HAP-1 (cell line): Measurements from ENCODE around the gene RRP1.

Source experiments
- DNase-seq, 2 experiments: peaks; one replicate each; pipeline ENCODE4 v3.0.0-alpha.2; 2016 to 2020; ENCODE audit warnings: low spot score in 2 of 2
- H3K27me3 ChIP-seq: fragments of 250-450 bp; sonication (Bioruptor Pico); 2 replicates; pipeline ENCODE4 v1.5.1; 2020; ENCODE audit warnings: low read depth, mild to moderate bottlenecking, moderate library complexity
- H3K36me3 ChIP-seq: fragments of 250-450 bp; sonication (Bioruptor Pico); replicated peaks from 2 replicates; pipeline ENCODE4 v1.5.1; 2020; ENCODE audit warnings: mild to moderate bottlenecking
- H3K4me1 ChIP-seq: fragments of 250-450 bp; sonication (Bioruptor Pico); 2 replicates; pipeline ENCODE4 v1.5.1; 2020; ENCODE audit warnings: mild to moderate bottlenecking
- H3K4me3 ChIP-seq: fragments of 250-450 bp; sonication (Bioruptor Pico); 2 replicates; pipeline ENCODE4 v1.5.1; 2020; ENCODE audit warnings: mild to moderate bottlenecking, moderate library complexity
- H3K9me3 ChIP-seq: fragments of 250-450 bp; sonication (Bioruptor Pico); 2 replicates; pipeline ENCODE4 v1.5.1; 2020; ENCODE audit warnings: mild to moderate bottlenecking, moderate library complexity
- in situ Hi-C: fragments of 300-500 bp; cut with MboI; formaldehyde crosslinking; loops from 3 replicates; pipeline ENCODE4 v1.14.3; 2020; ENCODE audit warnings: low sequenced_read_pairs, inconsistent platforms, mixed read lengths

RRP1 gene

DNA sequence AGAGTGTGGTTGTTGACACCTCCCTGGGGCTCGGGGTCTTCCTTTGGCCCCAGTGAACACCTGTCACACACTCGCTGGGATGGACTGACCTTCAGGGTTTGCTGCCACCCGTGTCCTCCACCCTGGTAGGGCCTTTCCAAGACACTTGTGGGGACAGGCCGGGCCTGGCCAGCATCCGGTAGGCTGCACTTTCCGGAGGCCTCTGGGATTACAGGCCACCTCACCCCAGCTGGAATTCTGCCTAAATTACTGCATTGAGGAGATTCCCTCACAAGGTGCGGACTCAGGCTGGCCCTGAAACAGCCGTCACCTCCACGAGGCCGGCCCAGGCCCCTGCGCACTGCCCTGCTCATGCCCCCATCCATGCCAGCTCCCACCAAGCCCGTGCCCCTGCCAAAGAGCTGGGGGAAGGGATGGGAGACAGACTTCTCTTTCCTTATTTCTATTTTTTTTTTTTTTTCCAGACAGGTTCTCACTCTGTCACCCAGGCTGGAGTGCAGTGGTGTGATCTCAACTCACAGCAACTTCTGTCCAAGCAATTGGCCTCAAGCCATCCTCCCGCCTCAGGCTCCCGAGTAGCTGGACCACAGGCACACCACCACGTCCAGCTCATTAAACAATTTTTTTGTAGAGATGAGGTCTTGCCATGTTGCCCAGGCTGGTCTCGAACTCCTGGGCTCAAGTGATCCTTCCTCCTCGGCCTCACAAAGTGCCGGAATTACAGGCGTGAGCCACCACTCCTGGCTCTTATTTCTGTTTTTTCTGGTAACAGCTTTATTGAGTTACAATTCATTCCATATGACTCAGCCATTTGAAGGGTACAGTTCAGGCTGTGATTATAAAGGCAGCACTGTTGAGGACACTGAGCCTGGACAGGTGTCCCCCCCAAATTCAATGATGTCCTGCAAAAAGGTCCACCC, 24.5 kb upstream of the RRP1 start:
- H3K36me3 ChIP-seq: peaks cover 7% of the 10 kb centered on the region; the same call in 1 of the 2 replicates
- no peaks in the 10 kb centered on the region for H3K27me3 ChIP-seq
- in situ Hi-C loops: no loop called here
- no peaks in the 10 kb centered on the region for H3K9me3 ChIP-seq
- no peak for DNase-seq
- no peak overlapping the region for H3K4me3 ChIP-seq
- peaks cover 4% of the 10 kb centered on the region; the same call in 1 of the 2 replicates for H3K4me1 ChIP-seq

DNA sequence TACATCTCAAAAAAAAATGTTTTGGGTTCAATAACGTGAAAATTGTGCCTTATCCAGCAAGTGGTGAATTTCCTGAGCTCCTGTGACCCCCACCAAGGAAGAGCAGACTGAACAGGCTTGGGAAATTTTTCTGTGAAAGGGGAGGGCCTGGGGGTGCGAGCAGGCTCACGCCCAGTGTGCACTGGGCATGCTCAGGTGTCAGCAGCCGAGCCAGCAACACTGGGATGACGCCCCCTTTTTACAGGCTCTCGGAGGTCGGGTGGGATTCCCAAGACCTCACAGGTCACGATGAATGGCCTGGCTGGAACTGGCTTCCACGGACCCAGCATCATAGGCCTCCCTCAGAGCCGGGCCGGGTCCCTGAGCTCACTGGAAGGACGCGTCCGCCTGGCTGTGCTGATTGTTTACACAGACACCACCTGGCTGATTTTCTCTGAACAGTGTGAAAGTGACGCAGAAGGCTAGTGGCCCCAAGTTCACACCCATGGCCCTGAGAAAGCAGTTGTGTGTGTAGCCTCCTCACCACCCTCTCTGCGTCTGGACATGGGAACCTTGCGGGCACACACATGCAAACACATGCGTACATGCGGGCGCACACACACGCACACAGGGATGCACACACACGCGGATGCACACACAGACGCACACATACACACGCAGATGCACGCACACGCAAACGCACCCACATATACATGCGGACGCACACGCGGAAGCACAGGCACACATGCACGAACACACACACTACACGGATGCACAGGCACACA, 22.5 kb upstream of the RRP1 start:
- Histone ChIP-seq H3K9me3 (no peaks in the 10 kb centered on the region), H3K36me3 (peaks cover 5% of the 10 kb centered on the region; the same call in 1 of the 2 replicates), H3K27me3 (no peaks in the 10 kb centered on the region), H3K4me3 (no peak overlapping the region), H3K4me1 (peaks cover 4% of the 10 kb centered on the region; the same call in 1 of the 2 replicates)
- DNase-seq: no peak
- in situ Hi-C loops: no loop called here

DNA sequence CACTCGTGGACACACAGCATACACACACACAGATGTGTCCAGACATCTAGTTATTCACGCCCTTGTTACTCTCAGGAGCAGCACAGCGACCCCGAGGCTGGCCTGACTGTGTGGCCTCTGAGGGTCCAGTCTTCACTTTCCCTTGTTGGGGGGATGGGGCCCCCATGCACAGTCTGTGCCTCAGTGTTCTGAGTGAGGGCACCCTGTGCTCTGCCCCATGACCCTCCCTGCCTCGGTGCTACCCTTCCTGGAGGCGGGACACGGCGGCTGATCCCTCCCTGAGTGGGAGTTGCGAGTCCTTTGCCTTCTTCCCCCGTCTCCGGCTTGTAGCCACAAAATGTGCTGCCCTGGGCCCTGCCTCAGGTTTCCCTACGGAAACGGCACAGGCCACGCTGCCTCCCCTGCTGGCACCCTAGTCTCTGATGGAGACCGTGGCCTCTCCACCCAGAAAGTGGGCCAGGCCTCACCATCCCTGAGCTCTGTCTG, 21.8 kb upstream of the RRP1 start:
- no peak for DNase-seq
- Histone ChIP-seq H3K4me3 (no peak overlapping the region), H3K4me1 (peaks cover 4% of the 10 kb centered on the region; the same call in 1 of the 2 replicates), H3K36me3 (peaks cover 4% of the 10 kb centered on the region; the same call in 1 of the 2 replicates), H3K27me3 (no peaks in the 10 kb centered on the region), H3K9me3 (no peaks in the 10 kb centered on the region)
- in situ Hi-C loops: no loop called here

DNA sequence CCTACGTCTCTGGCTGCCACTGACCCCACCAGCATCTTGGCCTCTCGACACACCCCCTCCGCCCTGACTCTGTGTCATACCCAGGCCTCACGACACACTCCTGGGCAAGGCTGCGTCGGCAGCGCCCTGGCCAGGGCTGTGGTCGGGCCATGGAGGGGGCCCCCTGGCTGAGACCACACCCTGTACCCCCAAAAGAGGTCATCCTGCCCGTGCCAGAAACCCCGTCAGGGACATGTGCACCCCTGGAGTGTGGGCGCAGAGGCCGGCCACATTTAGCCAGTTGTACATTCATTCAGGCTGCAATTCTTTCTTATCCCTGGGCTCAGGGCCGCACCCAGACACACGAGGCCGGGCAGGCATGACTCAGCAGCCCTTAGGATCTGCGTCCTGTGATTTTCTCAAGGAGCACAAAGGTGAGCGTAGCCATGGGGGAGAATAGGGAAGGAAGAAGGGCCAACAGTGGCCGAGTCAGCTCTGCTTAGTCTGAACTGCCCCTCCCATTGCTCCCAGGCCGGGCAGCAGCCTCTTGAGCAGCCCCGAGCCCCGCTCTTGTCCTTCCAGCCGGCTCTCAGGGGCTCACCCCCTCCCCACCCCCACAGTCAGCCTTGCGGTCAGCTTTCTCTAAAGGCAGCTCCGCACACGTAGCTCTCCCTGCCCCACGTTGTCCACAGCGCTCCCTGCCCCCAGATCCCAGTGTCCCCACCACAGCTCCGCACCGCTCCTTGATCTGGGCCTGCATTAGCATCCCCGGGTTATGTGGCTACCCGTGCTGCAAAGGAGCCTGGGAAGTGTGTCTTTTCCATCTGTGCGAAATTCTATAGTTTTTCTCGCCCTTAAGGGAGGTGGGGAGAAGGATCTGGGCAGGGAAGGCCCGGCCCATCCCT, 21.2 kb upstream of the RRP1 start:
- peak in 1 of 2 experiments; percentile 53 for DNase-seq
- peaks cover 4% of the 10 kb centered on the region; the same call in 1 of the 2 replicates for H3K4me1 ChIP-seq
- H3K9me3 ChIP-seq: no peaks in the 10 kb centered on the region
- no peaks in the 10 kb centered on the region for H3K27me3 ChIP-seq
- in situ Hi-C loops: no loop called here
- H3K4me3 ChIP-seq: no peak overlapping the region
- H3K36me3 ChIP-seq: peaks cover 5% of the 10 kb centered on the region

DNA sequence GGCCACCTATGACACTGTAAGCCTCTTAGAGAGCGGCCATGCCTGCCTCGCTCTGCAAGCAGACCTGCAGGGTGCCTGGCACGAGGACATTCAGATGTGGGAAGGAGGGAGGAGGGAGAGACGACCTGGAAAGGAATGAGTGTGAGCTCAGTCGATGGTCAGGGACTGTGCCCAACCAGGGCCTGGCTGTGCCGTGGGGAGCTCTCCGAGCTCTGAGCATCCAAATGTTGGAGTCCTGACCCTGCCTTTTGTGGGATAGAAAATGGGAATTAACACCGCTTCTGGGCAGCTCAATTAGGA, 20.6 kb upstream of the RRP1 start:
- DNase-seq: no peak
- no peak overlapping the region for H3K4me3 ChIP-seq
- H3K4me1 ChIP-seq: peaks cover 4% of the 10 kb centered on the region; the same call in 1 of the 2 replicates
- no peaks in the 10 kb centered on the region for H3K9me3 ChIP-seq
- in situ Hi-C loops: no loop called here
- peaks cover 11% of the 10 kb centered on the region for H3K36me3 ChIP-seq
- H3K27me3 ChIP-seq: no peaks in the 10 kb centered on the region

DNA sequence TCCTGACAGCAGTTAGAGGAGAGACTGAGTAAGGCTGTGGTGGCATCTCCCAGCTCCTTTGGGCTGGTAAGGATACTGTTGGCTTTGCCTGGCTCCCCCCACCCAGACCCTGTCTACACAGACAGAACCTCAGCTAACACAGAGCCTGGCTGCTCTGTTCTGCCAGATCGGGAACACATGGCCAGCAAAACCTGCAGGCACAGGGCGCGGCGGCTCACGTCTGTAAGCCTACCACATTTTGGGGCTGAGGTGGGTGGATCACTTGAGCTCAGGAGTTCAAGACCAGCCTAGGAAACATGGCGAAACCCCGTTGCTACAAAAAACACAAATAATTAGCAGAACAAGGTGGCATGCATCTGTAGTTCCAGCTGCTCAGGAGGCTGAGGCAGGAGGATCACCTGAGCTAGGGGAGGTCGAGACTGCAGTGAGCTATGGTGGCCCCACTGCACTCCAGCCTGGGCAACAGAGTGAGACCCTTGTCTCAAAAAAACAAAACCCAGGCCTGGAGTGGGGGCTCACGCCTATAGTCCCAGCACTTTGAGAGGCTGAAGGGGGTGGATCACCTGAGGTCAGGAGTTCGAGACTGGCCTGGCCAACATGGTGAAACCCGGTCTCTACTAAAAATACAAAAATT, 19.9 kb upstream of the RRP1 start:
- H3K4me3 ChIP-seq: no peak overlapping the region
- H3K4me1 ChIP-seq: peaks cover 4% of the 10 kb centered on the region; the same call in 1 of the 2 replicates
- no peak for DNase-seq
- H3K9me3 ChIP-seq: no peaks in the 10 kb centered on the region
- H3K27me3 ChIP-seq: no peaks in the 10 kb centered on the region
- peaks cover 17% of the 10 kb centered on the region for H3K36me3 ChIP-seq
- in situ Hi-C loops: no loop called here

DNA sequence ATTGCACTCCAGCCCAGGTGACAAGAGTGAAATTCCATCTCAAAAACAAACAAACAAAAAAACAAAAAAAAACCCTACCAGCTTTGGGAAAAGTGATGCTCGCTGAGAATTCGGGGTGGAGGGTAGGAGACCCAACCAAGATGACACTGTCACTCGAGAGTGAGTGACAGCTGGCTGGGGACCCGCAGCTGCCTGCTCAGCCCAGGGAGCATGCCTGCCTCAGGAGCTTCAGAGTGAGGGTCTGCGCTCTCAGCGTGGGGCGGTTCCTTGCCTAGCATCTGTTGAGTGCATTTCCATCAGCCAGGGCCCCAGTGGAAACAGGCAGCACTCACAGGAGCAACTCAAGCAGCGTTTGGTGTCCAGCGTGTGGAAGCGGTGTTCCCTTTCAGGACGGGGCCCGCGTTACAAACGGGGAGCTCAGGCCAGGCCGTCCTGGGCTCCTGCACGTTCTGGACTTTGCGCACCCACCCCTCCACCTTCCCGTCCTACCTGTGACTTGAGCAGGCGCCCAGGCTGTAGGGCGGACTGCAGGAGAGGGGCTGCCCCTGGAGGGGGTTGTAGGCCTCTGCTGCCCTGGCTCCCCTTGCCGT, 19.2 kb upstream of the RRP1 start:
- in situ Hi-C loops: loop anchor here (10.0 kb wide), 1 partner anchor 45 kb away; no protein-coding TSS in a partner anchor

DNA sequence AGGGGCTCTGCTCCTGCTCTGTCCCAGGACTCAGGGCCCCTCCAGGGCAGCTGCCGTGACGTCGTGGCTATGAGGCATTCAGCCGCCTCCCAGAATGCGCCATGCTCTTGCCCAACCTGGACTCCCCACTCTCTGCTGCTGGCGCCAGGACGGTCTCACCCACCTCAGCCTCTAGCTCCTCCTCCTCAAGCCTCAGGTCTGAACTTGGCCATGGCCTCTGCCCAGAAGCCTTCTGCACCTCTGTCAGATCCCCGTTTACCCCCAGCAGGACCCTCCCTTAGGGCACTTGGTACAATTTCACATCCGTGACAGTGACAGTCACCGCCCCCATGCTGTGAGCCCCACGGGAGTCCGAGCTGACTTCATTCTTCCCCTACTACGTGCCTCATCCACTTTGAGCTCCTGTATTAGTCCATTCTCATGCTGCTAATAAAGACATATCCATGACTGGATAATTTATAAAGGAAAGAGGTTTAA, 18.1 kb upstream of the RRP1 start:
- in situ Hi-C loops: loop anchor here (10.0 kb wide), 1 partner anchor 46 kb away; no protein-coding TSS in a partner anchor
- no peak overlapping the region for H3K4me3 ChIP-seq
- peaks cover 7% of the 10 kb centered on the region; the same call in 1 of the 2 replicates for H3K4me1 ChIP-seq
- no peaks in the 10 kb centered on the region for H3K27me3 ChIP-seq
- no peaks in the 10 kb centered on the region for H3K9me3 ChIP-seq
- DNase-seq: no peak
- H3K36me3 ChIP-seq: peaks cover 19% of the 10 kb centered on the region

More for the DNA sequence above, 19.2 kb upstream of the RRP1 start:
- Histone ChIP-seq H3K36me3 (peaks cover 19% of the 10 kb centered on the region), H3K4me3 (no peak overlapping the region), H3K9me3 (no peaks in the 10 kb centered on the region), H3K4me1 (peaks cover 4% of the 10 kb centered on the region; the same call in 1 of the 2 replicates), H3K27me3 (no peaks in the 10 kb centered on the region)
- no peak for DNase-seq

DNA sequence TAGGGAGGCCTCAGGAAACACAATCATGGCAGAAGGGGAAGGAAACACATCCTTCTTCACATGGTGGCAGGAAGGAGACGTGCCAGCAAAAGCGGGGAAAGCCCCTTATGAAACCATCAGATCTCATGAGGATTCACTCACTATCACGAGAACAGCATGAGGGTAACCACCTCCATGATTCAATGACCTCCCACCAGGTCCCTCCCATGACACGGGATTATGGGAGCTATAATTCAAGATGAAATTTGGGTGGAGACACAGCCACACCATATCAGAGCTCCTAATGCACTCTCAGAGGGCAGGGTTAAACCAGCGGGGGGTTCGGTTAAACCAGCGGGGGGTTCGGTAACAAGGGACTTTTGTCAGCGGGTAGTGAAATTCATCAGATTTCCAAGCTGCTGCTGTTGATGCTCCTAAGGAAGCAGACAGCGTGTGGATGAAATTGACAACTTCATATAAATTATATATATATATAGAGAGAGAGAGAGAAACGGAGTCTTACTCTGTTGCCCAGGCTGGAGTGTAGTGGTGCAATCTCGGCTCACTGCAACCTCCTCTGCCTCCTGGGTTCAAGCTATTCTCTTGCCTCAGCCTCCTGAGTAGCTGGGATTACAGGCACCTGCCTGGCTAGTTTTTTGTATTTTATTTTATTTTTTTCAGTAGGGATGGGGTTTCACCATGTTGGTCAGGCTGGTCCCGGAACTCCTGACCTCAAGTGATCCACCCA, 17.5 kb upstream of the RRP1 start:
- no peaks in the 10 kb centered on the region for H3K9me3 ChIP-seq
- H3K27me3 ChIP-seq: no peaks in the 10 kb centered on the region
- in situ Hi-C loops: loop anchor here (10.0 kb wide), 1 partner anchor 47 kb away; no protein-coding TSS in a partner anchor
- H3K4me3 ChIP-seq: no peak overlapping the region
- no peak for DNase-seq
- H3K36me3 ChIP-seq: peaks cover 19% of the 10 kb centered on the region
- H3K4me1 ChIP-seq: peaks cover 7% of the 10 kb centered on the region; the same call in 1 of the 2 replicates

DNA sequence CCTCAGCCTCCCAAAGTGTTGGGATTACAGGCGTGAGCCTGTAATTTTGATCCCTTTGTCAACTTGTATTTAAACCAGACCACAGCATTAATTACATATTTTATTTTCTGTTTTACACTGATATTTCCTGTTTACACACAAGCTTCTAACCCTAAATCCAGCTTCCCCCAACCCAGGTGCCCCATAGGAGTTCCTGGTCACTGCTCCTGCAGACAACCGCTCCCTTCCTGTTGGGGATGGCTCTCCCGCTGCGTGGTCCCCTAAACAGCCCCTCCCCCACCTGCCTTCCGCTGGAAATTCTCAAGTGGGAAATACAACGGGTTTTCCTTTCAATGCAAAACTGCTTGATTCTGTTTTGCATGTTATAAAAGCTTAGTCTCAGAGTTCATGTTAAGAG, 17.0 kb upstream of the RRP1 start:
- Histone ChIP-seq H3K27me3 (no peaks in the 10 kb centered on the region), H3K9me3 (no peaks in the 10 kb centered on the region), H3K4me3 (no peak overlapping the region), H3K4me1 (peaks cover 7% of the 10 kb centered on the region; the same call in 1 of the 2 replicates), H3K36me3 (peaks cover 19% of the 10 kb centered on the region)
- in situ Hi-C loops: loop anchor here (10.0 kb wide), 1 partner anchor 48 kb away; no protein-coding TSS in a partner anchor
- DNase-seq: no peak

DNA sequence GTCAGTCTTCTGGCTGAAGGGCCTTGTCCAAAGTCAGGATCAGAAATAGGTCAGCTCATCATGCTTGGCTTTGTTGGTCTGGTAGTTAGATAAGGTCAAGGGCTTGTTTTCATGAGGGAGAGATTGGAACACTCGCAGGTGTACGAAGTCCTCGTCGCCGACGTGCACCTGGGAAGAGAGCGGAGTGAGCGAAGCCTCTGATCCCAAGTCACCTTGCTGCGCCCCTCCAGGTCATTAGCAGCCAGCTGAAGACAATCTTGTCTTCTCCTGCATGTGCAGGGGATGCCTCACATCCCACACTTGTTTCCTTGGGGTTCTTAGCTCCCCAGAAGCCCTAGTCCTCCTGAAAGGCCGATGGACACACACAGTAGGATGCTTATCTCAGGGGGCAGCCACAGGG, 15.2 kb upstream of the RRP1 start:
- in situ Hi-C loops: loop anchor here (10.0 kb wide), 1 partner anchor 49 kb away; no protein-coding TSS in a partner anchor
- no peak for DNase-seq
- Histone ChIP-seq H3K27me3 (no peaks in the 10 kb centered on the region), H3K4me1 (0 out of 2 replicates have a peak, but pooled peaks cover 3% of the 10 kb centered on the region), H3K9me3 (no peaks in the 10 kb centered on the region), H3K36me3 (peaks cover 19% of the 10 kb centered on the region), H3K4me3 (no peak overlapping the region)
